GM21423 (cell line): ENCODE results near the gene GSTM5.
"Not testable (repeated sequence)": the region's sequence is repeated elsewhere in the genome, so short reads cannot be mapped to it uniquely, and the experiment has no call there.

Experiments
- ATAC-seq: cut with Tn5 transposase; IDR thresholded peaks from one replicate; pipeline ENCODE4 v1.9.1; 2021; ENCODE audit warnings: mild to moderate bottlenecking, moderate library complexity; ENCODE audit not compliant: unreplicated experiment

Gene GSTM5

DNA sequence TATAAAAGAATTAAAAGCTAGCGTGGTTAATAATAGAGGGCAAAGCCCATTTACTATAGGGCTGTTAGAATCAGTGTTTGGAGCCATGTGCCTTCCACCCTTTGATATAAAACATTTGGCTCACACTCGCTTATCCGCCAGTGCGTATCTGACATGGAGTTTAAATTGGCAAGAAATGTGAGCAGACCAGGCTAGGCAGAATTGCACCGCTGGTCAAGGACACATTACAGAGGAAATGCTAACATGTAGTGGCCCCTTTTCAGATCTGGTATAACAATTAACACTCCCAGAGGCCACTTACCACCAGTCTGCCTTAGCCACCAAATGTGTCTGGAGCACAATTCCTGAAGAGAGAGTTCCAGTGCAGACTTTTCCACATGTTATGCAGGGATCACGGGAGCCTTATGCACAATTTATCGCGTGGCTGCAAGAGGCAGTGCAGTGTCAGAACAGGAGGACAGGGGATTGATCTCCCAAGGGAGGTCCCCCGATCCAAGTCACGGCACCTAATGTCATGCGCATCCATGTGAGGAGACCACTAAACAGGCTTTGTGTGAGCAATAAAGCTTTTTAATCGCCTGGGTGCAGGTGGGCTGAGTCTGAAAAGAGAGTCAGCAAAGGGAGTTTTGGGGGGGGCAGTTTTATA is 14.8 kb downstream of the GSTM5 start:
- ATAC-seq = no peak

DNA sequence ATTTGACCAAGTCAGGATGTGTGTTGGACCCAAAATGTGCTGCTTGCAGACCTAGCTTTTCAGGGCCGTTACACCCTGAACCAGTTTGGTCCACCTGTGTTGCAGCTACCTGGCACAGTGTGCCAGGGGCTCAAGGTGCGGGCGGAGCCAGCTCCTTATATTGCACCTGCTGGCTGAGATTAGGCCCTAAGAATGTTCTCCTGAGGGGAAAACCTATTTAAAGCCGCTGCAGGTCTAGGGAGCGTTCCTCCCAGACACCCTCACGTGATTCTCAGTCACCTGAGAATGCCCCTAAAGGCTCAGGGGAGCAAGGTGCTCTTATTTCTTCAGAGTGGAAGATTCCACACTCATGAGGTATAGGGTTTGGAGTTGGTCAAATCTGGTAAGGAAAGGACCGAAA is 16.8 kb downstream of the GSTM5 start:
- no peak for ATAC-seq

DNA sequence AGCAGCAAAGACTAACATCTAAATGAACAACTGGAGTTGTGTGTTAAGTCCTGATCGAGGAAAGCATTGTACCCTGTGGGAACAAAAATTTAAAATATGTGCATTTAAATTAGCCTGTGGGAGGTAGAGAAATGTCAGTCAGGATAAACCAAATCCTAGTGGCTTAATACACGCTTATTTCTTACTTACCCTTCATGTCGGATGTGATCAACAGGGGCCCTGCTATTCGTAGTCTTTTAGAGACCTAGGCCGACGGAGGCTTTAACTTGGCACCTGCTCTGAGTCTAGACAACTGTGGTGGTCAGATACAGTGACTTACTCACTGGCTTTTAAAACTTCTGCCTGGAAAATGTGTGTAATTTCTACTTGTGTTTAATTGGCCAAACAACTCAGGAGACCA is 18.6 kb downstream of the GSTM5 start:
- ATAC-seq = no peak

DNA sequence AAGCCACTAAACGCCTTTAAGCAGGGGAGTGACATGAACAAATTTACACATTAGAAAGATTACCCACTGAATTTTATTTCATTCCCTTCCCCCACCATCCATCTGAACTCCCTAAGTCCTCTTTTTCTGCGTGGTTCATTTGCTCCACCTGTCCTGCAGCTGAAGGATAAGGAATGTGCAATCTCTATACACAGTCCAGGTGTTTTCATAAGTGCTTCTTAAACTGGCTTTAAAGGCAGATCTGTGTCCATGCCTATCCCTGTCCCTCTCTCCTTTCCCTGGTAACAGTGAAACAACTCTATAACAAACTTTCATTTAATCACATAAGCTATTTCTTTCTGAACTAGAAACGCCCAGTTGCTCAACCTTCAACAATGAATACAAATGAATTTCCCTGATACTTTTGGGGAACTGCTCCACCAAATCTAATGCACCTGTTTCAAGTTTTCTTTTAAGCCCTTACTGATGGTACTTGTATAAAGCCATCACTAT is 20.4 kb downstream of the GSTM5 start:
- no peak for ATAC-seq

DNA sequence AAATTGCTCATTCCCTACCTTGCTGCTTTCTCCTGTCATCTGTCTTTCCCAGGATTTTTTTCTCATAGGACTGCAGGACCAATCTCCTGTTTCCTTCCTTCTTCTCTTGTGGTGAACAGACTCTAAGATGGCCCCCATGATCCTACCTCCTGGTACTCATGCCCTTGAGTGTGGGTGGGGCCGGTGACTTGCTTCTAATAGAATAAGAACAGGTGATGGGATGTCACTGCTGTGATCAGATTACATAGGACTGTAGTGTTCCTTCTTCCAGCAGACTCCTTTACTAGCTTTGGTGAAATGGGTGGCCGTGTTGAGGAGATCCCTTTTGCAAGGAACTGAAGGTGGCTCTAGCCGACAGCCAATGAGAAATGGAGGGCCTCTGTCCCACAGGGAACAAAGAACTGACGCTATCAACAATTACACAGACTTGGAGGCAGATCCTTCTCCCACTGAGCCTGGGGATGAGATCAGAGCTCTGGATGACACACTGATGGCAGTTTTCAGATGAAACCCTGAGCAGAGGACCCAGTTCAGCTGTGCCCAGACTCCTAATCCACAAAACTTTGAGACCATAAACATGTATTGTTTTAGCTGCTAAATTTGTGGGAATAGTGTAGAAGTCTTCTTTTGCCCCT is 21.3 kb downstream of the GSTM5 start:
- ATAC-seq = no peak

DNA sequence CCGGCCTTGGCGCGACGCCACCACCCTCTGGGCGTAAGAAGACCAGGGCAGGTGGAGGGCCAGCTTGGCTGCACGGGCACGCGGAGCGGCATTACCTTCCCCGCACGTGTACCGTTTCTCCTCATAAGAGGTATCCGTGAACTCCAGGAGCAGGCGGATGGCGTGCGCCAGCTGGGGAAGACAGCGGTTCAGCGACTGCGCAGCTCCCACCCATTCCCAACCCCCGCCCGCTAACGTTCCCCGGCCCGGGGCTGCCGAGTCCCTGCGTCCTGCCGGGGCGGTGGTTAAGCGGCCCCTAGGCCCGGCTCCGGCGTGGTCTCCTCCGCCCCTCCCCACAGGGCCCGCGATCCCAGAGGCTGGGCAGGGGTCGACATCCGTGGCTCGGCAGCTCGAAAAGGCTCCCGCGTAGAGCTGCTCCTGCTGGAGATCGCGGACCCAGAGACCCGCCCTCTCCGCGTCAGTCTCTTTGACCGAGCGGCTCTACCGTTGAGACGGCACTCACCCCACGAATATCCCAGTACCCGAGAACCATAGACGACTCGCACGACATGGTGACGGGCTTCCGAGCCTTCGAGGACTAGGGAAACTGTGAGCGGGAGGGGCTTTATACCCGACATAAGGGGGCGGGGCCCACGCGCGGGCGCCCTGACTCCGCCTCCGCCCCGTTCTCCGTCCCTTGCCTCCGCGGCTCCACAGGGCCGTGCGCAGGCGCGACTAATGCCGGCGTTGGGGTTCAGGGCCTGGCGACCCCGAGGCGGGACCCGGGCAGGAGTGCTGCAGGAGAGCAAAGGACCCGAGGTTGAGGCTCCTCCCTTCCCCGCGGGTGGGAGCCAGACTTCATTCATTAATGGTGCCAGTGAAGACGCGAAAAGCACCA is 27.9 kb downstream of the GSTM5 start:
- peak; percentile 75 for ATAC-seq

DNA sequence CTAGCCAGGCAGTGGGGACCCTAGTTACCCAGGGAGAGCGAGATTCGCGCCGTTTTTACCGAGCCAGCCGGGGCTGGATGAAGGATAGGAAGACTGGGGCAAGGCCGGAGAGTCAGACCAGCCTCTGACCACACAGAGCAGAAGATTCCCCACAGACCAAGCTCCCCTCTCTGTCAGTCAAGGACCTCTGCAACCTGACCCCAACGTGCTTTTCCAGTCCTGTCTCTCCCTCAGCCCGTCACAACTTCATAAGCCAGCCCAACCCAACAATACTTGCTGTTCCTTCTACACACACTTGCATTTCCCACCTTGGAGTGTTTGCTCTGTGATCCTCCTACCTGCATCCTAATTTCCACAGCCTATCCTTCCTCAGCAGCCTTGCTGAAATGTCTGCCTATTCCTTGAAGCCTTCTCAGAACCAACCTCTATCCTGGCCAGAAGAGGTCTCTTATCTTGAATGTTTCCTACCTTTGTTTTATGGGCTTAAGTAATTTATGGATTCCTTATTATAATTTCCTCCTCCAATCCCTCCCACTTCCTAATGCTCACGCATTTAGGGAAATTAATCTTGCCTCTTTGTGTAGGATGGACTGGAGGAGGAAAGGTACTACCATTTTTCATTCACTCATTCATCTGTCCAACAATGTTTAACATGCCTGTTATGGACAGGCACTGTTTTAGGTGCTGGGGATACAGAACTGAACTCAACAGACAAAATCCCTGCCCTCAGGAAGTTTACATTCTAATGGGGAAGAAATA is 28.7 kb downstream of the GSTM5 start, which contains the start of gene GSTM3:
GSTM3 (minus strand) TSS at position 424 of the 759 bp plus-strand sequence. CDS start 751 bp downstream, outside the sequence.
- ATAC-seq = no peak

DNA sequence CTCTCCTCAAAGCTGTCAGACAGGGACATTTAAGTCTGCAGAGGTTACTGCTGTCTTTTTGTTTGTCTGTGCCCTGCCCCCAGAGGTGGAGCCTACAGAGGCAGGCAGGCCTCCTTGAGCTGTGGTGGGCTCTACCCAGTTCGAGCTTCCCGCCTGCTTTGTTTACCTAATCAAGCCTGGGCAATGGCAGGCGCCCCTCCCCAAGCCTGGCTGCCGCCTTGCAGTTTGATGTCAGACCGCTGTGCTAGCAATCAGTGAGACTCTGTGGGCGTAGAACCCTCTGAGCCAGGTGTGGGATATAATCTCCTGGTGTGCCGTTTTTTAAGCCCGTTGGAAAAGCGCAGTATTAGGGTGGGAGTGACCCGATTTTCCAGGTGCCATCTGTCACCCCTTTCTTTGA is 36.3 kb downstream of the GSTM5 start:
- not testable (repeated sequence) for ATAC-seq

DNA sequence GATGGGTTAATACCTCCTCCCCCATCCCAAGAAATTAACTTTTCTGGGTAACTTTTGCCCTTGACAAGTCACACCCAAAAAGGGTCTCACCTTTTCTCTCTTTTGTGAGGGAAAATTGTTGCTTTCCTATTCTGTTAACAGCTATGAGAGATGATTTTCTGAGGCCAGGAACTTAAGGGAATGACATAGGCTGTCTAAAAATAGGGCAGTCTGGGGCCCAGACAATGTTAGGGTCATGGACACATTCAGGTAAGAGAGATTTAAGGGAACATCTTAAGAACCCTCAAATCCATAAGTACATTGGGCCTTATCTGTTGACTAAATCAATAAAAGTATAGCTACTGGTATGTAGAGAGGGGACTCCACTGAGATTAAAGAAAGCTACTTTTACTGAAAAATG is 37.2 kb downstream of the GSTM5 start:
- no peak for ATAC-seq

DNA sequence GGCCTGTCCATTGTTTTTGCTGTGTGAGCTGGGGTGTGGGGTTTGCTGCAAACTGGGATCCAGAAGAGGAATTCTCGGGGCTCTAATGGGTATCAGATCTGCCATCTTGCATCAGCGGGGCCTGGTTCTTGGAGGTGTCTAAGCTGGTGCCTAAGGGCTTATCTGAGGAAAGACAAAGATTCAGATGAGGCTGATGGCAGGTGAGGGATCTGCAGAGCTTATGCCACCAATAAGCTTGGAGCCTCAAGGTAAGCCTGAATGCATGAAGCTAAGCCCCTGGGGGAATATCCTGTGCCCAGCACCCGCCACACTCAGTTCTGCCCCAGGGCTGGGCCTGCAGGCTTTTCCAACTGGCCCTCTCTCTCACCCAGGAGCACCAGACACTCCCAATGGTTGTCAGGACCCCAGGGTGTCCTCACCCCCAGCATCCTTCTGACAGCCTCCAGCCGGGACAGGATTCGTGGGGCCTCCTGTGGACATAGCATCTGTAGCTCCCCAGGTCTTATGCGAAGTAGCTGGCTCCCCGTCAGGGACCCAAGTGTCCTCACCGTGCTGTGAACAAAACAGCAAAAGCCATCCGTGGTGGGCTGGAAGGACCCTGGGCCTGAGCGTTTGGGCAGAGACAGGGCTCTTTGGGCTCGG is 38.3 kb downstream of the GSTM5 start:
- no peak for ATAC-seq

DNA sequence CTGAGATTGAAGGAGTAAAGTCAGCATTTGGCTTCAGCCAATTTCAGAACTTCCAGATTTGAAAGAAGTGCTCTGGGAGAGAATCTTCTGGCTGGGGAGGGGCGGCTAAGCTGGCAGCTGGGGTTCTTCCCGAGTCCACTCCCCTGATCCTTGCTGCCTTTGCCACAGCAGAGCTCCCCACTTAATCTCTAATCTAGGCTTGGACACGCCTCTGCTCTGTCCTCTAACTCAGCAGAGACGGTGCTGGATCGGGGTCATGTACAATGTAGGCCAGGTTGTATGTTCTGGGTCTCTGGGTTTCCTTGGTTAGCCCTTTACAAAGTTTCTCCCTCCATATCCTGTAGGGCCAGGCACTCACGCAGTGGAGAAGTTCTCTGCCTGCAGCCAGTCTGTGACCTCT is 38.9 kb downstream of the GSTM5 start:
- no peak for ATAC-seq

DNA sequence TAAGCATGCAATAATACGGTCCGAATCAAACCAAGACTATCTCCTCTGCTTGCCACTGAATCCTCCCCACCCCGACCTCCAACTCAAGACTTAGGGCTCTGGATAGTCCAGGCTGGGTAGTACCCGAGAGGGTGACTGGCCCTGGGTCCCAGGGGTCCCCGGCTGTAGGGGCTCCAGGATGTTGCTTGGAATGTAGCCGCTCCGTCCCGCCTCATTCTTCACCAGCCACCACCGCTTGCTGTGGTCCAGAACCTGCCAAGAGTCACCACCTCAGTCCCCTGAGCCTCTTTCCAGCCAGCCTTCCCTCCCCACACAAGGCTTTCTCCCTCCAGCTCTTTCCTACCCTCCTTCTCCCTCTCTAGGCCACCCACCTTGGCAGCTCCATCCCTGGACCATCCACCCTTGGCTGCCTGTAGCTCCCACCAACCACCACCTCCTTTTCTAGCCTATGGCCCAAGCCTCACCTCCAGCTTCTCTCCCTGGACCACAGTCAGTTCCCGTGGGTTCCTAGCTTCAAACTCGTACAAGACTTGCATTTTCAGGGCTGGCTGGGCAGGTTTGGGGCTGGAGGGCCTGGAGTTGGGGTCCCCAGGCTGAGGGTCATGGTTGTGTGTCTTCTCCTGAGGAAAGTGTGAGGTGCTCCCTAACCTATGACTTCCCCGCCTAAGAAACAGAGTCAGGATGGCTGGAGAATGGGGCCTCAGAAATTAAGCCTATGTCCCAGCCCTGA is 39.6 kb downstream of the GSTM5 start:
- no peak for ATAC-seq

DNA sequence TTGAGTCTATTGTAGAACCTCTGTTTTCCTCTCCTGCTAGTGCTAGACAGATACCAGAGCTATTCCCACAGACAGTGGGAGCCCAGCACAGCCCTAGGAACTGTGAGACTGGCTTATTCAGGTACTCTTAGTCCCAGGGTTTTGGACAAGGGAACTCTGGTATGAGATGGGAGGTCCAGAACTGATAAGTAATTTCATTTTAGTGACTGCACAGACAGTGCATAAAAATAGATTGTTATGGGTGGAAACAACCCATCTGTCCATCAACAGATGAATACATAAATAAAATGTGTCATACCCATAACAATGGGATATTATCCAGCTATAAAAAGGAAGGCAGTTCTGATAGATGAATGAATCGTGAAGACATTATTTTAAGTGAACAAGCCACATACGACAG is 42.7 kb downstream of the GSTM5 start:
- ATAC-seq = no peak

DNA sequence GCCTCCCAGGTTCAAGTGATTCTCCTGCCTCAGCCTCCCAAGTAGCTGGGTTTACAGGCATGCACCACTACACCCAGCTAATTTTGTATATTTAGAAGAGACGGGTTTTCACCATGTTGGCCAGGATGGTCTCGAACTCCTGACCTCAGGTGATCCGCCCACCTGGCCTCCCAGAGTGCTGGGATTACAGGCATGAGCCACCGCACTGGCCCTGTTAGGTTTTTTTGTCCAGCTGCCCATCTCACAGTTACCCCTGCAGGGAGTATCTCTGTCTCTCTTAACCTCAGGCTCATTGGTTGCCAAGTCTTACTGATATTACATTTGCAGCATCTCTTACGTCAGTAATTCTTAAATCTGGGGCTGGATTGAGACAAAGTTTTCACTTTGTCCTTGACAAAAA is 44.3 kb downstream of the GSTM5 start:
- ATAC-seq = not testable (repeated sequence)

DNA sequence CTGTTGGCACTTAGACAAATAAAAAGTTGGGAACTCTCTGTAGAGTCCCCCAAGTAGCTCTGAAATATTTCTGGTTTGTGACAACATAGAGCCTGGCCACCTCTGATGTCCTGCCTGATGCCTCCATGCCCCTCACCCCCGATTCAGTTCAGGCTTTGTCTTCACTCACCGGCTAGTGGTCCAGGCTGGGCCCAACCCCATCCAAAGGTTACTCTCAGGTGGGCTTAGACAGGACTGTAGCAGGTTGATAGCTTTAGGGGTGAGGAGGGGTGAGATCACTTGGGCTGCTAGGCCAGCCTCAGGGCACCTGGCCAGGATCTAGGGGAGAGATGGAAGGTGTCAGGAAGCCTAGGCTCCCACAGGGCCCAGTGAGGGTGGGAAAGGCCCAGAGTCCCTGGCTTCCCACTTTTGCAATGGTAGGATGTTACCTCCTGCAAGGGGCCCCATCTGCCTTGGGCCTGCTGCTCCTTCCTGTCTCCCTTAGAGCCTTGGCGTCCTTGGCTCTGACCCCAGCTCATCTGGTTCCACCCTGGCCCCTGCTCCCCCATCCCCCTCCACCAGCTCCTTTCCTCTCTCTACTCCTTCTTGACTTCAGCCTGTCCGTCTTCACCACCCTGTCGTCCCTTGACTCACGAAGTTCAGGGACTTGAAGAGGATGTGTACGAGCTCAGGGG is 44.9 kb downstream of the GSTM5 start:
- no peak for ATAC-seq

DNA sequence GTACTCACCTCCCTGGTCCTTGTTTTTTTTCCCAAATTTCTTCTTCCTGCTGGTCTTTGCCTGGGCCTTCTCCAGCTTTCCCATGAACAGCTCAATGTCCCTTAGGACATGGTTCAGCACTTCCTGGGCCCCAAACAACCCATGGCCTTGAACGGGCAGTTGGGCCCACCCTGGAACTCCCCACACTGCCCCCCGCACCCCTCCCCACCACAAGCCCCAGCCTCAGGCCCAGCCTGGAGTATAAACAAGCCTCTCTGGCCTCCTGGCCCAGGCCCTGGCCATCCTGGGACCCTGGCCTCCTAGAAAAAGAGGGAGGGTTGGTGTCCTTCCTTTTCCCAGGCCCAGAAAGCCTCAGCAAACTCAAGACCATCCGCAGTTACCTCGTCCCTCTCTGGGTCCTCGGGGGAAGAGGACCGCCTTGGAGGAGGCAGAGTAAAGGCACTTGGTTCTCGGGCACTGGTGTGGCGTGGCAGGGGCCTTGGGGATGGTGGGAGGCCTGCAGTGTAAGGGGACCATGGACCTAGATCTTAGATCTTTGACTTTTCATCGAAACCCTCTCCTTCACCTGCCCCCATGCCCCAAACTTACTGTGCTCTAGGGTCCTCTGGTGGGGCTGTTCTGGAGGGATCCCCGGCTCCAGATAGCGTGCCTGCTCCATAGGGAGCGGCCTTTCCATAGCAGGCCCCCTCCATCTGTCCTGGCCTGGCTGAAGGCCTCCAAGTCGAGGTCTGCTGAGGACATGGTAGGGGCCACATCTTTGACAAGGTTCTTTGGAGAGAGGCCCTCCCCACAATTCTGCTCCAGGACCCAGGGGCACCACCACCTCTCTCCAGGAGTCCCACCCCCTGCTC is 46.1 kb downstream of the GSTM5 start:
- ATAC-seq = no peak

DNA sequence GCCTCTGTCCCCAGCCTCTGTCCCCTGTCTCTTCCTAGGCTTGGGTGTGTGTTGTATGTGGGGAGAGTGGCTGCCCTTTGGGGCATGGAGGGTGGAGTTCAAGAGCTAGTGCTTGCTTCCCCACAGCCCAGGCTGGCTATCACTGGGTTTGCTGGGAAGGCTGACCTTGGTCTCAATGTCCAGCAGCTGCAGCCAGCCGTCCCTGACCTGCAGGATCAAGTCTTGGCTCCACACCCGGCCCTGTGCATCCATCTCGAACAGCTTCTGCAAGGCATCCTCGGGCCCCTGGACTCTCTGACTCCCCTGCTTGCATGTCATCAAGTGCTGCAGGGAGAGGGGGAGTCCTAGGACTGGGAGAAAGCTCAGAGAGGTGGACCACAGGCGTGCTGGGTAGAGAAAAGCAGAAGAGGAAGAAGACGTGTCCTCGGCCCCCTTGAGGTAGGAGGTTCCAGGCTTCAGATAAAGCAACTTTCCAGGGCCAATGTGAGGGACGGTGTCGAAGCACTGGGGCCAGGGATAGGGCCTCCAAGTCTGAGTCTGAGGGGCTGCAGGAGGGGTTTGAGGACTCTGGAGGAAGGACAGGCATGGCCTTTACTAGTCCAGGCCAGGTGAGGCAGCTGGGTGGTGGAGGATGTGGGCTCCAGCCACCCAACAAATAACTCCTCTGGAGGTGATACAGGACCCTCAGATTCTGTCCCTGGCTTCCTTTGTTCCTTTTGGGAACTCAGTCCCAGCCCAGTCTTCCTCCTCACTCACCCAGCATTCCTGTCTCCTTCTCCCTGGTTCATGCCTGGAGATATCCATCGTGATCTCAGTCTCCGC is 47.7 kb downstream of the GSTM5 start:
- ATAC-seq = no peak
